ENCODE results near the gene CACNA1E. TPM values are rescaled to one million over a fixed set of nuclear protein-coding genes. Genes with fewer than 3 reads are reported as not detected.

Gene CACNA1E
- polyA plus RNA-seq, 4 donors: 0.07 to 0.46 TPM; not detected in 2

DNA sequence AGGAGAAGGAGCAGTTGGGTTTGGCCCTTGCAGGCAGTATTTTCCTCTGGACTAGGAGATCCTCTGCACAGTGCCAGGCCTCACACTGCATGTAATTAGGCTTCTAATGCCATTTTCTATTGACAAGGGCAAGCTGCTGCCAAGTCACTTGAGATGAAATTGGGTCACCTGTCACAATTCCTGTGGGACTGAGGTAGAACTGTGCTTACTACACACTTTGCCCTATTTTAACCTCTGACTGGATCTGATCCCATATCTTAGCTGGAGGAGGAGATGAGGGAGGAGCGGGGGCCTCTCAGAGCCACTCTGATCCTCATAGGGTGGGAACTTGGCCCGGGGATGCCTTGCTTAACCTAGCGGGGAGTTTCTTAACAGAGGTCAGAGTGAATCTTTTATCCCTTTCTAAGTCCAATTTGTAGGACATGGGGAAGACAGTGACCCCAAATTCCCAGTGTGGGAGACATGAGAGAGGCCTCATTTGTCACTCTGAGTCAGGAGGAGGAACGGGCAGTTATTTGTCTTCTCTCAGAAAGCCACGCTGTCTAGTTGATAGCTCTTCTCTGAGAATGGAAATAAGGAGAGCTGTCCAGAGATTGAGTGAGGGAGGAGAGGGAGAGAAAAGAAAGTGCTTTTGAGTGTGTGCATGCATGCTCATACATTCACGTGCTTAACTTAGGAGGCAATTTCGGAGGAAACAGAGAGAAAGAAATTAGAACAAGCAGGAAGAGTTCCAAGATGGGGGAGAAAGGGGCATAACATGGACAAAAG, 121.3 kb downstream of the CACNA1E start:
- WGBS, 3 donors: 75 to 89% (median 79%) methylated on average over 7 of the region's 7 CpGs
- FAIRE-seq: no peak
- no peaks in the 10 kb centered on the region for H3K4me1 ChIP-seq (ENCODE audit: control insufficient read depth in 3 of 3, insufficient read depth in 2 of 3, low read depth in 1 of 3, low read length in 2 of 3)

GRCh38 chr1:181607524-181607923, 124.2 kb downstream of the CACNA1E start:
- Histone ChIP-seq H3K27me3 (ENCODE audit: control insufficient read depth in 3 of 3, insufficient read depth in 3 of 3, low read length in 3 of 3) (no peaks in the 10 kb centered on the region), H3K4me1 (ENCODE audit: control insufficient read depth in 3 of 3, insufficient read depth in 2 of 3, low read depth in 1 of 3, low read length in 2 of 3) (no peaks in the 10 kb centered on the region), H3K4me3 (ENCODE audit: low read depth in 1 of 3, low read length in 3 of 3) (no peak overlapping the region), H3K27ac (ENCODE audit: low read depth in 1 of 3, low read length in 2 of 3) (no peak overlapping the region), H3K36me3 (ENCODE audit: control insufficient read depth in 3 of 3, insufficient read depth in 2 of 3, low read depth in 1 of 3, low read length in 3 of 3) (no peaks in the 10 kb centered on the region), H3K9me3 (ENCODE audit: control insufficient read depth in 2 of 2, insufficient read depth in 1 of 2, low read depth in 1 of 2, low read length in 1 of 2) (no peaks in the 10 kb centered on the region)
- DNase-seq (no peak), FAIRE-seq (no peak)
- WGBS, 3 donors: 78 to 88% (median 85%) methylated on average over 3 of the region's 3 CpGs

More for the DNA sequence above, 121.3 kb downstream of the CACNA1E start:
- Histone ChIP-seq H3K27me3 (ENCODE audit: control insufficient read depth in 3 of 3, insufficient read depth in 3 of 3, low read length in 3 of 3) (no peaks in the 10 kb centered on the region), H3K36me3 (ENCODE audit: control insufficient read depth in 3 of 3, insufficient read depth in 2 of 3, low read depth in 1 of 3, low read length in 3 of 3) (no peaks in the 10 kb centered on the region), H3K4me3 (ENCODE audit: low read depth in 1 of 3, low read length in 3 of 3) (no peak overlapping the region), H3K9me3 (ENCODE audit: control insufficient read depth in 2 of 2, insufficient read depth in 1 of 2, low read depth in 1 of 2, low read length in 1 of 2) (no peaks in the 10 kb centered on the region), H3K27ac (ENCODE audit: low read depth in 1 of 3, low read length in 2 of 3) (no peak overlapping the region)
- DNase-seq: no peak

GRCh38 chr1:181608386-181608785, 125.1 kb downstream of the CACNA1E start:
- WGBS, 3 donors: 87 to 92% (median 90%) methylated on average over 4 of the region's 4 CpGs
- Histone ChIP-seq H3K36me3 (ENCODE audit: control insufficient read depth in 3 of 3, insufficient read depth in 2 of 3, low read depth in 1 of 3, low read length in 3 of 3) (no peaks in the 10 kb centered on the region), H3K27ac (ENCODE audit: low read depth in 1 of 3, low read length in 2 of 3) (no peak overlapping the region), H3K27me3 (ENCODE audit: control insufficient read depth in 3 of 3, insufficient read depth in 3 of 3, low read length in 3 of 3) (no peaks in the 10 kb centered on the region), H3K4me1 (ENCODE audit: control insufficient read depth in 3 of 3, insufficient read depth in 2 of 3, low read depth in 1 of 3, low read length in 2 of 3) (no peaks in the 10 kb centered on the region), H3K4me3 (ENCODE audit: low read depth in 1 of 3, low read length in 3 of 3) (no peak overlapping the region), H3K9me3 (ENCODE audit: control insufficient read depth in 2 of 2, insufficient read depth in 1 of 2, low read depth in 1 of 2, low read length in 1 of 2) (no peaks in the 10 kb centered on the region)
- no peak for FAIRE-seq
- no peak for DNase-seq

- WGBS, 3 donors: 52 to 65% (median 59%) methylated on average over 4 of the region's 4 CpGs
- FAIRE-seq (no peak), DNase-seq (no peak)
- H3K27me3 ChIP-seq (ENCODE audit: control insufficient read depth in 3 of 3, insufficient read depth in 3 of 3, low read length in 3 of 3): no peaks in the 10 kb centered on the region
- no peak overlapping the region for H3K27ac ChIP-seq (ENCODE audit: low read depth in 1 of 3, low read length in 2 of 3)
- no peaks in the 10 kb centered on the region for H3K36me3 ChIP-seq (ENCODE audit: control insufficient read depth in 3 of 3, insufficient read depth in 2 of 3, low read depth in 1 of 3, low read length in 3 of 3)
- no peaks in the 10 kb centered on the region for H3K9me3 ChIP-seq (ENCODE audit: control insufficient read depth in 2 of 2, insufficient read depth in 1 of 2, low read depth in 1 of 2, low read length in 1 of 2)
- H3K4me3 ChIP-seq (ENCODE audit: low read depth in 1 of 3, low read length in 3 of 3): no peak overlapping the region
- H3K4me1 ChIP-seq (ENCODE audit: control insufficient read depth in 3 of 3, insufficient read depth in 2 of 3, low read depth in 1 of 3, low read length in 2 of 3): no peaks in the 10 kb centered on the region
These were observed 125.6 kb downstream of the CACNA1E start for GRCh38 chr1:181608948-181609347.

DNA sequence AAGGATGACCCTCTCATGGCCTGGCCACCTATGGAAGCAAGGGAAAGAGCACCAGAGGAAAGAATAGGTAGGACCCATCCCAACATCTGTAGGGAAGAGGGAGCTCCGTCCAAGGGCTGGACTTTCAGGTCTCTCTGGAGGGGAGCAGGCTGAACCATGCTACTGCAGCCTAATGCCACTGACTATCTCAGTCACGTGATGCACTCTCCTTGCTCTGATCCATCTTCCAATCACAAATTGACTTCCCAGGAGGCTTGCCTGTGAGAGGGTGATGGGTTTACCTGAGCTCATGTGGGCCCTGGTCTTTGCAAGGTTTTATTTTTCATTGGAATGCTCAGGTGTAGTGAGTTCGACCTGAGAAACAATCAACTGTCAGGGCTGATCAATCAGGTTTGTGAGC, 128.8 kb downstream of the CACNA1E start:
- DNase-seq (no peak), FAIRE-seq (no peak)
- H3K27ac ChIP-seq (ENCODE audit: low read depth in 1 of 3, low read length in 2 of 3): no peak overlapping the region
- H3K4me1 ChIP-seq (ENCODE audit: control insufficient read depth in 3 of 3, insufficient read depth in 2 of 3, low read depth in 1 of 3, low read length in 2 of 3): no peaks in the 10 kb centered on the region
- H3K36me3 ChIP-seq (ENCODE audit: control insufficient read depth in 3 of 3, insufficient read depth in 2 of 3, low read depth in 1 of 3, low read length in 3 of 3): no peaks in the 10 kb centered on the region
- H3K27me3 ChIP-seq (ENCODE audit: control insufficient read depth in 3 of 3, insufficient read depth in 3 of 3, low read length in 3 of 3): no peaks in the 10 kb centered on the region
- 64 to 72% (median 69%) methylated on average over 3 of the region's 3 CpGs for WGBS, 3 donors
- H3K4me3 ChIP-seq (ENCODE audit: low read depth in 1 of 3, low read length in 3 of 3): no peak overlapping the region
- no peaks in the 10 kb centered on the region for H3K9me3 ChIP-seq (ENCODE audit: control insufficient read depth in 2 of 2, insufficient read depth in 1 of 2, low read depth in 1 of 2, low read length in 1 of 2)

- 9 to 49% (median 9%) methylated on average over 2 of the region's 2 CpGs for WGBS, 3 donors
- DNase-seq: peak in 1 of 2 donors; percentile 18
- no peaks in the 10 kb centered on the region for H3K4me1 ChIP-seq (ENCODE audit: control insufficient read depth in 3 of 3, insufficient read depth in 2 of 3, low read depth in 1 of 3, low read length in 2 of 3)
- no peak for FAIRE-seq
- H3K4me3 ChIP-seq (ENCODE audit: low read depth in 1 of 3, low read length in 3 of 3): no peak overlapping the region
- no peak overlapping the region for H3K27ac ChIP-seq (ENCODE audit: low read depth in 1 of 3, low read length in 2 of 3)
- H3K36me3 ChIP-seq (ENCODE audit: control insufficient read depth in 3 of 3, insufficient read depth in 2 of 3, low read depth in 1 of 3, low read length in 3 of 3): no peaks in the 10 kb centered on the region
- H3K9me3 ChIP-seq (ENCODE audit: control insufficient read depth in 2 of 2, insufficient read depth in 1 of 2, low read depth in 1 of 2, low read length in 1 of 2): no peaks in the 10 kb centered on the region
- H3K27me3 ChIP-seq (ENCODE audit: control insufficient read depth in 3 of 3, insufficient read depth in 3 of 3, low read length in 3 of 3): no peaks in the 10 kb centered on the region
These were observed 135.2 kb downstream of the CACNA1E start for GRCh38 chr1:181618559-181618958.

- Histone ChIP-seq H3K9me3 (ENCODE audit: control insufficient read depth in 2 of 2, insufficient read depth in 1 of 2, low read depth in 1 of 2, low read length in 1 of 2) (no peaks in the 10 kb centered on the region), H3K27ac (ENCODE audit: low read depth in 1 of 3, low read length in 2 of 3) (no peak overlapping the region), H3K4me1 (ENCODE audit: control insufficient read depth in 3 of 3, insufficient read depth in 2 of 3, low read depth in 1 of 3, low read length in 2 of 3) (no peaks in the 10 kb centered on the region), H3K36me3 (ENCODE audit: control insufficient read depth in 3 of 3, insufficient read depth in 2 of 3, low read depth in 1 of 3, low read length in 3 of 3) (no peaks in the 10 kb centered on the region), H3K4me3 (ENCODE audit: low read depth in 1 of 3, low read length in 3 of 3) (no peak overlapping the region), H3K27me3 (ENCODE audit: control insufficient read depth in 3 of 3, insufficient read depth in 3 of 3, low read length in 3 of 3) (no peaks in the 10 kb centered on the region)
- 85 to 93% (median 88%) methylated on average over 1 of the region's 1 CpG for WGBS, 3 donors
- FAIRE-seq: no peak
- no peak for DNase-seq
These were observed 136.9 kb downstream of the CACNA1E start for GRCh38 chr1:181620183-181620582.

DNA sequence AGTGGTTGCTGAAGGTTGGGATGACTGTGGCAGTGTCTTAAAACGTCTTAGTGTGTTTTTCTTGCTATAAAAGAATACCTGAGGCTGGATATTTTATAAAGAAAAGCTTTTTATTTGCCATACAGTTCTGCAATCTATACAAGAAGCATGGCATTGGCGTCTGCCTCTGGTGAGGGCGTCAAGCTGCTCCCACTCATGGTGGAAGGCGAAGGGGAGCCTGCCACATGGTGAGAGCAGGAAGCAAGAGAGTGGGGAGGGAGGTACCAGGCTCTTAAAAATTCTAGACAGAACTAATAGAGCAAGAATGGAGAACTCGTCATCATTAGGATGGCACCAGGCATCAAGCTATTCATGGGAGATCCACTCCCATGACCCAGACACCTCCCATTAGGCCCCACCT, 140.5 kb downstream of the CACNA1E start:
- Histone ChIP-seq H3K4me1 (ENCODE audit: control insufficient read depth in 3 of 3, insufficient read depth in 2 of 3, low read depth in 1 of 3, low read length in 2 of 3) (no peaks in the 10 kb centered on the region), H3K27ac (ENCODE audit: low read depth in 1 of 3, low read length in 2 of 3) (no peak overlapping the region), H3K4me3 (ENCODE audit: low read depth in 1 of 3, low read length in 3 of 3) (no peak overlapping the region), H3K9me3 (ENCODE audit: control insufficient read depth in 2 of 2, insufficient read depth in 1 of 2, low read depth in 1 of 2, low read length in 1 of 2) (no peaks in the 10 kb centered on the region), H3K36me3 (ENCODE audit: control insufficient read depth in 3 of 3, insufficient read depth in 2 of 3, low read depth in 1 of 3, low read length in 3 of 3) (no peaks in the 10 kb centered on the region), H3K27me3 (ENCODE audit: control insufficient read depth in 3 of 3, insufficient read depth in 3 of 3, low read length in 3 of 3) (peaks cover 0 to 3% (median 0%) of the 10 kb centered on the region in 3 donors)
- no peak for FAIRE-seq
- WGBS, 3 donors: 52 to 66% (median 53%) methylated on average over 5 of the region's 5 CpGs
- DNase-seq: no peak
